Fibroblast of lung (primary cell): ENCODE measurements around the gene GBP6. TPM values are rescaled to one million over a fixed set of nuclear protein-coding genes. Genes with fewer than 3 reads are reported as not detected.
"Not testable (repeated sequence)": the region's sequence is repeated elsewhere in the genome, so short reads cannot be mapped to it uniquely, and the experiment has no call there.

Source experiments
- DNase-seq, 2 donors: peaks; one replicate each; pipeline versions ENCODE4 v3.0.0 to v3.0.0-alpha.2; 2010; ENCODE audit warnings: low read depth in 2 of 2
- H2AFZ ChIP-seq: 2 replicates; pipeline ENCODE4 v1.5.1; 2012; ENCODE audit warnings: low read length, control low read depth, inconsistent platforms
- H3K27ac ChIP-seq: 2 replicates; pipeline ENCODE4 v1.5.1; 2011; ENCODE audit warnings: low read length, control low read depth; ENCODE audit not compliant: insufficient read depth
- H3K27me3 ChIP-seq: 2 replicates; pipeline ENCODE4 v1.5.1; 2011; ENCODE audit warnings: mild to moderate bottlenecking, low read length; ENCODE audit not compliant: control insufficient read depth, insufficient read depth
- H3K36me3 ChIP-seq: 2 replicates; pipeline ENCODE4 v1.5.1; 2011; ENCODE audit warnings: low read length; ENCODE audit not compliant: control insufficient read depth, insufficient read depth
- H3K4me1 ChIP-seq: 2 replicates; pipeline ENCODE4 v1.5.1; 2011; ENCODE audit warnings: low read length; ENCODE audit not compliant: control insufficient read depth, insufficient read depth; ENCODE audit errors: extremely low read depth
- H3K4me2 ChIP-seq: 2 replicates; pipeline ENCODE4 v1.5.1; 2011; ENCODE audit warnings: low read length, control low read depth; ENCODE audit not compliant: insufficient read depth; ENCODE audit errors: extremely low read depth
- H3K4me3 ChIP-seq, 4 experiments: fragments of 200-600 bp in 1 of 4; sonication (generic) in 1 of 4; replicated peaks in 1 of 4; 2 replicates each; pipeline ENCODE4 v1.5.1; 2011 to 2016; ENCODE audit warnings: low read length in 4 of 4, low read depth in 3 of 4, mild to moderate bottlenecking in 3 of 4, control low read depth in 2 of 4, inconsistent platforms in 1 of 4, mixed read lengths in 1 of 4; ENCODE audit not compliant: insufficient read depth in 1 of 4; ENCODE audit errors: control extremely low read depth in 1 of 4
- H3K79me2 ChIP-seq: 2 replicates; pipeline ENCODE4 v1.5.1; 2012; ENCODE audit warnings: mild to moderate bottlenecking, low read length, inconsistent platforms; ENCODE audit not compliant: control insufficient read depth, insufficient read depth
- H3K9ac ChIP-seq: 2 replicates; pipeline ENCODE4 v1.5.1; 2011; ENCODE audit warnings: mild to moderate bottlenecking, low read length, control low read depth; ENCODE audit not compliant: insufficient read depth
- H3K9me3 ChIP-seq: 2 replicates; pipeline ENCODE4 v1.5.1; 2012; ENCODE audit warnings: low read depth, low read length; ENCODE audit not compliant: control insufficient read depth, insufficient read depth
- H4K20me1 ChIP-seq: 2 replicates; pipeline ENCODE4 v1.5.1; 2011; ENCODE audit warnings: low read length; ENCODE audit not compliant: control insufficient read depth, insufficient read depth; ENCODE audit errors: extremely low read depth
- CTCF ChIP-seq, 2 donors: IDR thresholded peaks in 1 of 2; conservative IDR thresholded peaks in 1 of 2; 1 replicate in 1 of 2; 2 replicates in 1 of 2; pipeline ENCODE4 v1.5.1; 2011 to 2012; ENCODE audit warnings: low read length in 2 of 2, control low read depth in 1 of 2, inconsistent platforms in 1 of 2, low read depth in 1 of 2, mild to moderate bottlenecking in 1 of 2
- EZH2 ChIP-seq: IDR thresholded peaks from 2 replicates; pipeline ENCODE4 v1.5.1; 2012; ENCODE audit warnings: low read length, control low read depth, mild to moderate bottlenecking; ENCODE audit errors: missing control alignments
- polyA plus RNA-seq, 2 donors: library from polyadenylated mRNA; depleted of rRNA in 1 of 2; stranded (reverse) in 1 of 2; unstranded in 1 of 2; fragments of >200 nt; gene quantifications; 2 replicates each; pipeline ENCODE4 v1.2.1, GENCODE V29; 2011 to 2012; ENCODE audit warnings: missing spikeins in 1 of 2
- total RNA-seq: library from RNA; depleted of rRNA; stranded (reverse); fragments of >200 nt; gene quantifications from 2 replicates; pipeline ENCODE4 v1.2.1, GENCODE V29; 2014

GBP6 gene
- total and polyA plus RNA-seq, 2 donors (not counting 1 experiment from before 2014, with no cell fraction given): under 0.01 to 0.03 TPM

- H3K9ac ChIP-seq: no peak overlapping the region
- H3K27me3 ChIP-seq: no peaks in the 10 kb centered on the region
- no peak overlapping the region for H3K4me3 ChIP-seq
- H3K36me3 ChIP-seq: no peaks in the 10 kb centered on the region
- no peak overlapping the region for H2AFZ ChIP-seq
- TF ChIP-seq EZH2: no peak
- no peak for TF ChIP-seq CTCF (conservative IDR thresholded peaks at IDR 0.05 in 1 of 2, IDR thresholded peaks at IDR 0.05 in 1 of 2; ENCODE audit: low read depth in 1 of 2, low read length in 2 of 2)
- no peaks in the 10 kb centered on the region for H3K4me1 ChIP-seq
- no peaks in the 10 kb centered on the region for H3K79me2 ChIP-seq
- H4K20me1 ChIP-seq: no peaks in the 10 kb centered on the region
- no peak overlapping the region for H3K4me2 ChIP-seq
- no peak overlapping the region for H3K27ac ChIP-seq
- H3K9me3 ChIP-seq: no peaks in the 10 kb centered on the region
- DNase-seq: no peak
These were observed 65.2 kb downstream of the GBP6 start for GRCh38 chr1:89429062-89429461.

GRCh38 chr1:89429681-89430080, 65.8 kb downstream of the GBP6 start:
- H3K27ac ChIP-seq, DNase-seq, H2AFZ ChIP-seq, H3K79me2 ChIP-seq, H3K4me1 ChIP-seq, H4K20me1 ChIP-seq, H3K4me3 ChIP-seq, H3K36me3 ChIP-seq, H3K9me3 ChIP-seq, H3K27me3 ChIP-seq, H3K4me2 ChIP-seq, H3K9ac ChIP-seq: not testable (repeated sequence)

GRCh38 chr1:89433421-89433820, 69.6 kb downstream of the GBP6 start:
- DNase-seq: no peak
- TF ChIP-seq CTCF (conservative IDR thresholded peaks at IDR 0.05 in 1 of 2, IDR thresholded peaks at IDR 0.05 in 1 of 2; ENCODE audit: low read depth in 1 of 2, low read length in 2 of 2) (no peak), EZH2 (no peak)
- H3K36me3 ChIP-seq: no peaks in the 10 kb centered on the region
- no peaks in the 10 kb centered on the region for H3K79me2 ChIP-seq
- no peak overlapping the region for H2AFZ ChIP-seq
- no peak overlapping the region for H3K4me3 ChIP-seq
- H3K4me2 ChIP-seq: no peak overlapping the region
- H4K20me1 ChIP-seq: no peaks in the 10 kb centered on the region
- no peak overlapping the region for H3K27ac ChIP-seq
- no peaks in the 10 kb centered on the region for H3K4me1 ChIP-seq
- no peak overlapping the region for H3K9ac ChIP-seq
- H3K9me3 ChIP-seq: no peaks in the 10 kb centered on the region
- H3K27me3 ChIP-seq: no peaks in the 10 kb centered on the region

GRCh38 chr1:89434058-89434780, 70.4 kb downstream of the GBP6 start:
- H2AFZ ChIP-seq, H3K27ac ChIP-seq, H3K27me3 ChIP-seq, H3K9me3 ChIP-seq, H4K20me1 ChIP-seq, H3K4me3 ChIP-seq, H3K4me1 ChIP-seq, H3K9ac ChIP-seq, H3K4me2 ChIP-seq, H3K36me3 ChIP-seq, H3K79me2 ChIP-seq, DNase-seq: not testable (repeated sequence)
